GM20431 (cell line): Measurements from ENCODE around the gene CPLANE2.
"Not testable (repeated sequence)": the region's sequence is repeated elsewhere in the genome, so short reads cannot be mapped to it uniquely, and the experiment has no call there.

ENCODE experiments used
- in situ Hi-C: fragments of 300-500 bp; cut with MseI, MboI; formaldehyde crosslinking; loops from one replicate; pipeline ENCODE4 v1.15.0; 2020; ENCODE audit warnings: low sequenced_read_pairs; ENCODE audit not compliant: unreplicated experiment

Gene CPLANE2

GRCh38 chr1:16232316-16232710 is 4.7 kb downstream of the CPLANE2 start:
- in situ Hi-C loops: no loop called here

- in situ Hi-C loops: no loop called here
These were observed 5.4 kb downstream of the CPLANE2 start for GRCh38 chr1:16231331-16232315.

DNA sequence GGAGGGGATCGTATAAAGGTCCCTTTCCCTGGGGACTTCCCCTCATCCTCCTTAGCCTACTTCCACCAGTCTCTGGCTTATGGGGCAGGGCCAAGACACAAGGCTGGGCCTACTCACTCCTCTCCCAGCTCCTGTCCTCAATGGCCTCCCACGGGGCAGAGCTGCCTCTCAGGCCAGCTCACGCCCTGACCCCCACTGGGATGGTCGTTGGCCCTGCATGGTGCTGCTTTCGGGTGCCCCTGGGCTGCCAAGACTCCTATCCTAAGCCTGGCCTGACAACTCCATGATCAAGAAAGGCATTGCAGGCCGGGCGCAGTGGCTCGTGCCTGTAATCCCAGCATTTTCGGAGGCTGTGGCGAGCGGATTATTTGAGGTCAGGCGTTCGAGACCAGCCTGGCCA is 6.2 kb downstream of the CPLANE2 start:
- in situ Hi-C loops: no loop called here

DNA sequence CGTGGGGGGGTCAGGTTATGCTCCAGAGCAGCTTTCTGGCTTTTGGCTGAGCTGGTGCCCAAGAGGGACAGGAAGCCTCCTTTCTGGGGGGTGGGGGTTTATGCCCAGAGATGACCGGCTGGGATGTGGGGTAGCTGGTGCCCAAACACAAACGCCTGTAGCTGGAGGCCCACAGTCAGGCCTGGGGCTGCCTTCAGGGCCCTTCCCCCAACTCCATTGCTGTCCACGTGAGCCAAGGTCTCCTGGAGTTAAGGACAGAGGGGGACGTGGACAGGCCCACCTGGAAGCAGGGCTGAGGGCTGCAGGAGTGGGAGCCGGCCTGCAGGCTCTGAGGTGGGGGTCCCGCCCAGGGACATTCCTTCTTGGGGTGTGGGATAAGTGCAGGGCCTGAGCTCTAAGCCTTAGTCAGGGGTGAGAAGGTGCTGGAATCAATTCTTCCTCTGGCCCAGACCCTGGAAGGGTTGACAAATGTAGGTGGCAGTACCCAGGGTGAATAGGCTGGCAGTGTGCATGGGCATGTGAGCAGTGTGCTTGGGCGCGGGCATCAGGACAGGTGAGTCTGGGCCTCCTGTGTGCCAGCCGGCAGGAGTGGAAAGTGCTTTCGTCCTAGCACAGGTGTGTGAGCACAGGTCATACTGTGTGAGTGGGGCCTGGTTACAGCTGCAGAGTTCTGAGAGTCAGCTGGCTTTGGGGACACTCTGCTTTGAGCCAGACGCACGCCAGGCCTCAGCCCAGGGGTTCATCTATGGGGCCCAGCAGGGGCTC is 6.8 kb downstream of the CPLANE2 start:
- in situ Hi-C loops: no loop called here

DNA sequence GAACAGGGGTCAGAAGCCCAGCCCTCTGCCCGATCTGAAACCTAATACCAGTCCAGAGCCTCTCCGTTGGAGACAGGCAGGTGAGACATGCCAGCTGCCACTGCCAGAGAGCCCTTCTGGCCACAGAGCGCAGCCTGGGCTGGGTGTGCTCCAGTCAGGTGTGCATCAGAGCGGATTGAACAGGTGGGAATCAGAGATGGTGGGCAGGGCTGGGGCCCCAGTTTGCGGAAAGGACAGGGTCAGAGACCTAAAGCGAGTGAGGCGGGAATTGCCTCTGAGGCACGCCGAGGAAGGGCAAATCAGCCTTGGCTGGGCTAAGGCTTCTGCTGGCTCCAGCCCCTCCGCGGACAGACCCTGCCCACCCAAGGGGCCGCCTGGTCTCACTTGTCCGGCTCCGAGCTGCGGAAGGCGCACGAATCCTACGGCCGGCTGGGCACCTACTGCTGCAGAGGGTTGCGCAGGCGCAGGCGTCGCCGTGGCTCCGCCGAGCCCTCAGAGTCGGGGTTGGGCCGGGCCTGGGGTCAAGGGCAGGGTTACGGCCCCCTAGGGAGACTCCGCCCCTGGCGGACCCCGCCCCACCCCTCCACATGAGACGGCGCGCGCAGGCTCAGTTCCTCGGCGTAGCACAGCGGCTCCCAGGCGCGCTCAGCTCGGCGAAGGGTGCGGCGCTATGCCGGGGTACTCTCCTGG is 10.3 kb downstream of the CPLANE2 start:
- in situ Hi-C loops: no loop called here

- in situ Hi-C loops: no loop called here
These were observed 10.9 kb downstream of the CPLANE2 start for GRCh38 chr1:16226129-16226489.

GRCh38 chr1:16224472-16224871 is 12.5 kb downstream of the CPLANE2 start:
- in situ Hi-C loops: no loop called here

GRCh38 chr1:16222716-16223115 is 14.3 kb downstream of the CPLANE2 start:
- in situ Hi-C loops: not testable (repeated sequence)

GRCh38 chr1:16221499-16221898 is 15.5 kb downstream of the CPLANE2 start:
- in situ Hi-C loops: no loop called here

DNA sequence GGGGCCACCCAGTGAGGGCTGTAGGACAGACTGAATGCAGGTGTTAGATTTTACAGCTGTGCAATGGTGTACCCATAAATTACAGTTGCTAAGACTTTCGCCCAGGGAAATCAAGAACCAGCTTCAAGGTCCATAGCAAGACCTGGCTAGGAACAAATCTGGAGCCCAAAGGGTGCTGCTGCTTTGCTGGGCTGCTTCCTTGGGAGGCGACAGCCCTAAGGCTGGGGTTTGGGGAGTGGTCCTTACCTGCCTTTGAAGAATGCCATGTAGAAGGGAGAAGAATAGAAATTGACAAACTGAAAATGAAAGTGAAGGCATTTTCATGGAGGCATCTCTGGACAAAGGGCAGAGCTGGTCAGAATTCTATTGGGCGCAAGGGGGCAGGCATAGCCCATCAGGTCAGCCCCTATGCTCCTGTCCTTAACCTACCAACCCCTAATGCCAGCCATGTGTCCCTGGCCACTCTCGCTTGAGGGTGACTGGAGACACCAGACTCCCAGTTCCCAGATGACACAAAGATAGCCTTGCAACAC is 16.9 kb downstream of the CPLANE2 start:
- in situ Hi-C loops: no loop called here

DNA sequence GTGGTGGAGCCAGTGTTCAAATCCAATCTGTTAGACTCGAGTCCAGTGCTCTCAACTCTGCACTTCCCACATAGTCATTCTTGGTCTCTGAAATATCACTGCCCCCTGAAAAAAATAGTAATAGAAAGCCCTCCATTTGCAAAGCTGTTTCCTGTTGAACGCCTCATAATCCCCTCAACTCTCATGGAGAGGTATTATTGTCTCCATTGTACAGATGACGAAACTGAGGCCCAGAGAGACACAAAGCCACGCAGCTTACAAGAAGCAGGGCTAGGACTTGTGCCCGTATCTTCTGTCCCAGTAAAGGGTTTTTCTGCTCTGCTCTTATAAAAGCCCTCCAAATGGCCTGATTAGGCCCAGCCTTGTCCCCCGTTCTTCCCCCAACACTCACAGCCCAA is 18.3 kb downstream of the CPLANE2 start:
- in situ Hi-C loops: no loop called here

GRCh38 chr1:16218014-16218673 is 18.8 kb downstream of the CPLANE2 start:
- in situ Hi-C loops: no loop called here

- in situ Hi-C loops: no loop called here
These were observed 19.8 kb downstream of the CPLANE2 start for GRCh38 chr1:16217061-16217785.

GRCh38 chr1:16215882-16216753 is 20.9 kb downstream of the CPLANE2 start:
- in situ Hi-C loops: no loop called here

DNA sequence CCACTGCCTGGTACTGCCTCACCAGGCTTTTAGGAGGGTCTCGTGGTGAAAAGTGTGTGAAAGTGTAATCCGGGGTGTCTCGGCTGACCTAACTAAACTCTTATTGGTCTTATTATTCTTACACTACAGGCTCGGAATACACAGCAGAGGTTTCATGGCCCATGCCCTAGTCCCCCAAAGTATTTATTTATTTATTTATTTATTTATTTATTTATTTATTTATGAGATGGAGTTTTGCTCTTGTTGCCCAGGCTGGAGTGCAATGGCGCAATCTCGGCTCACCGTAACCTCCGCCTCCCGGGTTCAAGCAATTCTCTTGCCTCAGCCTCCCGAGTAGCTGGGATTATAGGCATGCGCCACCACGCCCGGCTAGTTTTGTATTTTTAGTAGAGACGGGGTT is 21.7 kb downstream of the CPLANE2 start:
- in situ Hi-C loops: not testable (repeated sequence)

DNA sequence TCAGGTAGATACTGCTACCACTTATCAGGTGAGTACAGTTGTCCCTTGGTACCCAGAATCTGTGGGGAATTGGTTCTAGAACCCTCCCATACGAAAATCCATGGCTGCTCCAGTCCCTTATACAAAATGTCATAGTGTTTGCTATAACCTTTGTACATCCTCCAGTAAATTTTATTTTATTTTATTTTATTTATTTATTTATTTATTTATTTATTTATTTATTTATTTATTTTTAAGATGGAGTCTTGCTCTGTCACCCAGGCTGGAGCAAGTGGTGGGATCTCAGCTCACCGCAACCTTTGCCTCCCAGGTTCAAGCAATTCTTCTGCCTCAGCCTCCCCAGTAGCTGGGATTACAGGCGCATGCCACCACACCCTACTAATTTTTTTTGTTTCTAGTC is 23.4 kb downstream of the CPLANE2 start:
- in situ Hi-C loops: not testable (repeated sequence)

GRCh38 chr1:16213013-16213412 is 24.0 kb downstream of the CPLANE2 start:
- in situ Hi-C loops: no loop called here

DNA sequence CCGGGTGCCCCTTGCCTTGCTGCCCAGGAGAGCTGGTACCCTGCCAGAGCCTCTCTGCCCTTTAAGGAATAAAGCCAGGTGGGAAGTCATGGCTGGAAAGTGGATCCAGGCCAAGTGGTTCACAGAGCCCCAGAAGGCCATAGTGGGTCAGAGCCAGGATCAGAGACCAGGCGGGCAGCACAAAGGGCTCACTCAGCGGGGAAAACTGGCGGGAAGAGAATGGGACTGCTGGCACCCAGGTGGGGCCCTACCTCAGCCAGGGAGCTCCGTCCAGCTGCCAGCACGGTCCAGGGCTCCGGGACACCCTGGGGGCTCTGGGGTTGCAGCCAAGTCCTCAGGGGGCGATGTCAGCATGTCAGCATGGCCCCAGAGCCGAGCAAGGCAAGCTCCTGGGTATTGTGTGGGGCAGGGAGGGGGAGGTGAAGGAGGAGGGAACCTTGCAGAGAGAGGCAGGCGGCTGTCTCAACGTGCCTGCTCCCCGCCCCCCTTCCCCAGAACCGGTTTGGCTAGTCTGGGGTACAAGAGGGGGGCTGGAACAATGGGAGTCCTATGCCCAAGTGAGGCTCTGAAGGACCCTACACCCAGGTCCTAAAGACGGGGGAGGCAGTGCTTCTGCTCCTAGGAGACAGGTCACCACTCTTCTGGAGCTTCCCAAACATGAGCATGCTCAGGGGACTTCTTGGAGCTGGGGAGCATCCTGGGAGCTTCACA is 24.6 kb downstream of the CPLANE2 start, which contains the start of gene ARHGEF19:
Gene ARHGEF19, minus strand, starts transcription at position 402 of the 711 bp plus-strand sequence. CDS start 3,598 bp downstream, outside the sequence.
- in situ Hi-C loops: no loop called here
